ENCODE data around the gene RALGAPA1.
"Not testable (repeated sequence)": the region's sequence is repeated elsewhere in the genome, so short reads cannot be mapped to it uniquely, and the experiment has no call there.

RALGAPA1 gene

DNA sequence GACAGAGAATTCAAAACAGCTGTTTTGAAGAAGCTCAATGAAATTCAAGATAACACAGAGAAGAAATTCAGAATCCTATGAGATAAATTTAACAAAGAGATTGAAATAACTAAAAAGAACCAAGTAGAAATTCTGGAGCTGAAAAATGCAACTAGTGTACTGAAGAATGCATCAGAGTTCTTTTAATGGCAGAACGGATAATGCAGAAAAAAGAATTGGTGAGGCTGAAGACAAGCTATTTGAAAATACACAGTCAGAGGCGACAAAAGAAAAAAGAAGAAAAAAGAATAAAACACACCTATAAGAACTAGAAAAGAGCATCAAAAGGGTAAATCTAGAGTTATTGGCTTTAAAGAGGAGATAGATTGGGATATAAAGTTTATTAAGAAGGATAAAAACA, 171.8 kb downstream of the RALGAPA1 start:
- Histone ChIP-seq H3K36me3 (ENCODE audit: insufficient read depth, low read depth, low read length) (no peaks in the 10 kb centered on the region), H3K9ac (ENCODE audit: low read depth, low read length) (no peak overlapping the region)

GRCh38 chr14:35632676-35633075, 176.4 kb downstream of the RALGAPA1 start:
- Histone ChIP-seq H3K9ac (ENCODE audit: low read depth, low read length) (no peak overlapping the region), H3K9me3 (ENCODE audit: insufficient read depth, low read depth, low read length) (no peaks in the 10 kb centered on the region), H3K4me3 (ENCODE audit: low read length) (no peak overlapping the region), H3K36me3 (ENCODE audit: insufficient read depth, low read depth, low read length) (no peaks in the 10 kb centered on the region), H3K4me1 (ENCODE audit: insufficient read depth, low read length) (peaks cover 9% of the 10 kb centered on the region; the same call in 1 of the 2 replicates), H3K27me3 (ENCODE audit: insufficient read depth, low read length) (no peaks in the 10 kb centered on the region), H3K27ac (ENCODE audit: low read length) (no peak overlapping the region)

More for the DNA sequence above, 171.8 kb downstream of the RALGAPA1 start:
- Histone ChIP-seq H3K9me3 (ENCODE audit: insufficient read depth, low read depth, low read length) (no peaks in the 10 kb centered on the region), H3K4me1 (ENCODE audit: insufficient read depth, low read length) (0 out of 2 replicates have a peak, but pooled peaks cover 2% of the 10 kb centered on the region), H3K27me3 (ENCODE audit: insufficient read depth, low read length) (no peaks in the 10 kb centered on the region), H3K4me3 (ENCODE audit: low read length) (no peak overlapping the region), H3K27ac (ENCODE audit: low read length) (no peak overlapping the region)

- Histone ChIP-seq H3K36me3 (ENCODE audit: insufficient read depth, low read depth, low read length) (no peaks in the 10 kb centered on the region), H3K9ac (ENCODE audit: low read depth, low read length) (no peak overlapping the region), H3K27ac (ENCODE audit: low read length) (no peak overlapping the region), H3K9me3 (ENCODE audit: insufficient read depth, low read depth, low read length) (no peaks in the 10 kb centered on the region), H3K4me1 (ENCODE audit: insufficient read depth, low read length) (peaks cover 9% of the 10 kb centered on the region; the same call in 1 of the 2 replicates), H3K4me3 (ENCODE audit: low read length) (no peak overlapping the region), H3K27me3 (ENCODE audit: insufficient read depth, low read length) (no peaks in the 10 kb centered on the region)
These were observed 176.8 kb downstream of the RALGAPA1 start for GRCh38 chr14:35632271-35632670.

DNA sequence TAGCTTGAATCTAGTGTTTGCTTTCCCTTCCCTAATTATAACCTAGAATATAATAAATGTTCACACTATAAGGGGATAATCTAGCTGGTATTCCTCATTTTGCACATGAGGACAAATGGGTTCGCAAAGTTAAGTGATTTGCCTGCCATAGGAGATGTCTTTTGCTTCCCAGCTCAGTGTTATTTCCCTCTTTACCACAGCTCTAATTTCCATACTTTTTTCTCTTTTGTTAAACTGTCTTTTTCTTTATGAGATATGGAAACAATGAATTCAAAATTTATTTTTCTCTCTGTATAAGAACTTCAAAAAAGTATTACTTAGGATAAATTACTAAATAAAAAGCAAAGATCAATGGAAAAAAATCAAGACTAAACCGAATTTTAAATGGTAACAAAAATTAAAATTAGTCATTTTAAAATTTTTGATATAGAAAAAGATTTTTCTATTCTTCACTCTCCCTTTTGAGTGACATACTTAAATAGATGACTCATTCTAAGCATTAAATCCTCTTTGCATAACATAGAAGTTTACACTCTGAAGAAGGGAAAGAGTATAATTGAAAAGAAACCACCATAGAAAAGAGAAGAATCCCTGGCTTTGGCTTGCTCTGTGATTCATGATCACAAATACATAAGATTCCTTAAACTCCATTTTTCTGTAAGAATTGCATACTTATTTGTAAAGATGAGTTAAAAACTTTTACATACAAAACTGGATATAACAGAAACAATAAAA, 177.9 kb downstream of the RALGAPA1 start:
- Histone ChIP-seq H3K27me3 (ENCODE audit: insufficient read depth, low read length) (no peaks in the 10 kb centered on the region), H3K9ac (ENCODE audit: low read depth, low read length) (no peak overlapping the region), H3K4me3 (ENCODE audit: low read length) (no peak overlapping the region), H3K27ac (ENCODE audit: low read length) (no peak overlapping the region), H3K4me1 (ENCODE audit: insufficient read depth, low read length) (peaks cover 9% of the 10 kb centered on the region; the same call in 1 of the 2 replicates), H3K9me3 (ENCODE audit: insufficient read depth, low read depth, low read length) (no peaks in the 10 kb centered on the region), H3K36me3 (ENCODE audit: insufficient read depth, low read depth, low read length) (no peaks in the 10 kb centered on the region)

GRCh38 chr14:35628989-35629388, 180.1 kb downstream of the RALGAPA1 start:
- no peaks in the 10 kb centered on the region; the same call in 1 of the 2 replicates for H3K36me3 ChIP-seq (ENCODE audit: insufficient read depth, low read depth, low read length)
- H3K9ac ChIP-seq (ENCODE audit: low read depth, low read length), result no peak overlapping the region

DNA sequence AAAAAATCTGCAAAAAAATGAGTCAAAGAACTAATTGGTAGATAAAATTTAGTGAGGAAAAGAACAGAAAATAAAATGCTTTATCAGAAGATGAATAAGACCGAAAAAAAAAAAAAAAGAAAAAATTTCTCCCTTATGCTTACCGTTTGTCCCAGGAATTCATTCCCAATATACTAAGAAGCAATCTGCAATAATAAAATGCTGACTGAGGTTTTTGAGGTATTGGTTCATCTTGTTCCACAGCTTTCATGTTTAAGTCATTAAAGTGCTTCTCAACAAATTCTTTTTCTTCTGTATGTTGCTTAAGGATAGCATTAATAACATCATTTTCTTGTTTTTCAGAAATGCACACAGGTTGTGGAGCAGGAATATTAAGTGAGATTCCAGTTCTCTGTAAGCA, 182.1 kb downstream of the RALGAPA1 start:
- not testable (repeated sequence) for H3K9me3 ChIP-seq (ENCODE audit: insufficient read depth, low read depth, low read length); H3K4me3 ChIP-seq (ENCODE audit: low read length); H3K27me3 ChIP-seq (ENCODE audit: insufficient read depth, low read length); H3K9ac ChIP-seq (ENCODE audit: low read depth, low read length); H3K4me1 ChIP-seq (ENCODE audit: insufficient read depth, low read length); H3K36me3 ChIP-seq (ENCODE audit: insufficient read depth, low read depth, low read length); H3K27ac ChIP-seq (ENCODE audit: low read length)

More at GRCh38 chr14:35628989-35629388, 180.1 kb downstream of the RALGAPA1 start:
- Histone ChIP-seq H3K4me3 (ENCODE audit: low read length) (no peak overlapping the region), H3K4me1 (ENCODE audit: insufficient read depth, low read length) (peaks cover 9% of the 10 kb centered on the region; the same call in 1 of the 2 replicates), H3K27ac (ENCODE audit: low read length) (no peak overlapping the region), H3K9me3 (ENCODE audit: insufficient read depth, low read depth, low read length) (no peaks in the 10 kb centered on the region), H3K27me3 (ENCODE audit: insufficient read depth, low read length) (no peaks in the 10 kb centered on the region)

DNA sequence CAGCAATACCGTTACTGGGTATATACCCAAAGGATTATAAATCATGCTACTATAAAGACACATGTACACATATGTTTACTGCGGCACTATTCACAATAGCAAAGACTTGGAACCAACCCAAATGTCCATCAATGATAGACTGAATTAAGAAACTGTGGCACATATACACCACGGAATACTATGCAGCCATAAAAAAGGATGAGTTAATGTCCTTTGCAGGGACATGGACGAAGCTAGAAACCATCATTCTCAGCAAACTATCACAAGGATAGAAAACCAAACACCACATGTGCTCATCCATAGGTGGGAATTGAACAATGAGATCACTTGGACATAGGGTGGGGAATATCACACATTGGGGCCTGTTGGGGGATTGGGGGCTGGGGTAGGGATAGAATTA, 187.1 kb downstream of the RALGAPA1 start:
- H3K9me3 ChIP-seq (ENCODE audit: insufficient read depth, low read depth, low read length); H3K36me3 ChIP-seq (ENCODE audit: insufficient read depth, low read depth, low read length); H3K27ac ChIP-seq (ENCODE audit: low read length); H3K4me3 ChIP-seq (ENCODE audit: low read length); H3K4me1 ChIP-seq (ENCODE audit: insufficient read depth, low read length); H3K9ac ChIP-seq (ENCODE audit: low read depth, low read length); H3K27me3 ChIP-seq (ENCODE audit: insufficient read depth, low read length): not testable (repeated sequence)

- not testable (repeated sequence) for H3K27me3 ChIP-seq (ENCODE audit: insufficient read depth, low read length); H3K9ac ChIP-seq (ENCODE audit: low read depth, low read length); H3K27ac ChIP-seq (ENCODE audit: low read length); H3K4me1 ChIP-seq (ENCODE audit: insufficient read depth, low read length); H3K4me3 ChIP-seq (ENCODE audit: low read length); H3K36me3 ChIP-seq (ENCODE audit: insufficient read depth, low read depth, low read length); H3K9me3 ChIP-seq (ENCODE audit: insufficient read depth, low read depth, low read length)
These were observed 189.1 kb downstream of the RALGAPA1 start for GRCh38 chr14:35619998-35620397.

DNA sequence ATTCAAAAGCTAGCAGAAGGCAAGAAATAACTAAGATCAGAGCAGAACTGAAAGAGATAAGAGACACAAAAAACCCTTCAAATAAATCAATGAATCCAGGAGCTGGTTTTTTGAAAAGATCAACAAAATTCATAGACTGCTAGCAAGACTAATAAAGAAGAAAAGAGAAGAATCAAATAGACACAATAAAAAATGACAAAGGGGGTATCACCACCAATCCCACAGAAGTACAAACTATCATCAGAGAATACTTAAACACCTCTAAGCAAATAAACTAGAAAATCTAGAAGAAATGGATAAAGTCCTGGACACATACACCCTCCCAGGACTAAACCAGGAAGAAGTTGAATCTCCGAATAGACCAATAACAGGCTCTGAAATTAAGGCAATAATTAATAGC, 189.6 kb downstream of the RALGAPA1 start:
- H3K27ac ChIP-seq (ENCODE audit: low read length); H3K9me3 ChIP-seq (ENCODE audit: insufficient read depth, low read depth, low read length); H3K36me3 ChIP-seq (ENCODE audit: insufficient read depth, low read depth, low read length); H3K27me3 ChIP-seq (ENCODE audit: insufficient read depth, low read length); H3K9ac ChIP-seq (ENCODE audit: low read depth, low read length); H3K4me1 ChIP-seq (ENCODE audit: insufficient read depth, low read length); H3K4me3 ChIP-seq (ENCODE audit: low read length): not testable (repeated sequence)

GRCh38 chr14:35617500-35617899, 191.6 kb downstream of the RALGAPA1 start:
- Histone ChIP-seq H3K4me1 (ENCODE audit: insufficient read depth, low read length) (no peaks in the 10 kb centered on the region), H3K9me3 (ENCODE audit: insufficient read depth, low read depth, low read length) (no peaks in the 10 kb centered on the region), H3K36me3 (ENCODE audit: insufficient read depth, low read depth, low read length) (no peaks in the 10 kb centered on the region), H3K27me3 (ENCODE audit: insufficient read depth, low read length) (no peaks in the 10 kb centered on the region), H3K4me3 (ENCODE audit: low read length) (no peak overlapping the region), H3K9ac (ENCODE audit: low read depth, low read length) (no peak overlapping the region), H3K27ac (ENCODE audit: low read length) (no peak overlapping the region)

- H3K9me3 ChIP-seq (ENCODE audit: insufficient read depth, low read depth, low read length), result no peaks in the 10 kb centered on the region
- no peaks in the 10 kb centered on the region for H3K27me3 ChIP-seq (ENCODE audit: insufficient read depth, low read length)
- H3K36me3 ChIP-seq (ENCODE audit: insufficient read depth, low read depth, low read length), result peaks cover 8% of the 10 kb centered on the region; the same call in 1 of the 2 replicates
- H3K4me1 ChIP-seq (ENCODE audit: insufficient read depth, low read length), result no peaks in the 10 kb centered on the region
- no peak overlapping the region for H3K4me3 ChIP-seq (ENCODE audit: low read length)
- H3K27ac ChIP-seq (ENCODE audit: low read length), result no peak overlapping the region
- no peak overlapping the region for H3K9ac ChIP-seq (ENCODE audit: low read depth, low read length)
These were observed 201.7 kb downstream of the RALGAPA1 start for GRCh38 chr14:35607380-35607779.

DNA sequence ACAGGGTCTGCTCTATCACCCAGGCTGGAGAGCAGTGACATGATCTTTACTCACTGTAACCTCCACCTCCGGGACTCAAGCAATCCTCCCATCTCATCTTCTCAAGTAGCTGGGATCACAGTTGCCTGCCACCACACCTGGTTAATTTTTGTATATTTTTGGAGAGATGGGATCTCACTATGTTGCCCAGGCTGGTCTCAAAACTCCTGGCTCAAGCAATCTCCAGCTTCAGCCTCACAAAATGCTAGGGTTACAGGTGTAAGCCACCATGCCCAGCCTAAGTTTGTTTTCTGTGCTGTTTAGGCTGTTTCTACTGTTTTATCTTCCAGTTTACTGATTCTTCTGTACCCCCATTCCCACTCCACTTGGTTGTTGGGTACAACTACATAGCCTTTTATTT, 208.8 kb downstream of the RALGAPA1 start:
- H3K9me3 ChIP-seq (ENCODE audit: insufficient read depth, low read depth, low read length), result no peaks in the 10 kb centered on the region
- no peaks in the 10 kb centered on the region for H3K4me1 ChIP-seq (ENCODE audit: insufficient read depth, low read length)
- peaks cover 8% of the 10 kb centered on the region; the same call in 1 of the 2 replicates for H3K36me3 ChIP-seq (ENCODE audit: insufficient read depth, low read depth, low read length)
- no peak overlapping the region for H3K9ac ChIP-seq (ENCODE audit: low read depth, low read length)
- H3K27ac ChIP-seq (ENCODE audit: low read length), result no peak overlapping the region
- no peaks in the 10 kb centered on the region for H3K27me3 ChIP-seq (ENCODE audit: insufficient read depth, low read length)
- no peak overlapping the region for H3K4me3 ChIP-seq (ENCODE audit: low read length)

Measured in iPS-20b (cell line).